ENCODE results near the gene NECAB3. TPM values are rescaled to one million over a fixed set of nuclear protein-coding genes. Genes with fewer than 3 reads are reported as not detected.

The NECAB3 gene
- total RNA-seq, 4 donors from 2014 or later, result 17.1 to 30.8 (median 23.3) TPM

GRCh38 chr20:33626190-33626589 is 48.0 kb downstream of the NECAB3 start:
- intact Hi-C loops (cut with DNase I; ENCODE audit: low total_unique reads), result no loop called here
- TF ChIP-seq POLR2A (IDR thresholded peaks at IDR 0.05), result no peak
- TF ChIP-seq CTCF (IDR thresholded peaks at IDR 0.05), result no peak
- WGBS, 2 donors, result 87 to 93% methylated on average over 4 of the region's 4 CpGs
- DNase-seq (ENCODE audit: low spot score in 2 of 2), result no peak
- no peak overlapping the region for H3K4me3 ChIP-seq (ENCODE audit: low read depth, poor library complexity, severe bottlenecking)

GRCh38 chr20:33624399-33624798 is 49.8 kb downstream of the NECAB3 start:
- DNase-seq (ENCODE audit: low spot score in 2 of 2), result no peak
- H3K4me3 ChIP-seq (ENCODE audit: low read depth, poor library complexity, severe bottlenecking), result no peak overlapping the region
- TF ChIP-seq CTCF (IDR thresholded peaks at IDR 0.05) (no peak), POLR2A (IDR thresholded peaks at IDR 0.05) (no peak)
- intact Hi-C loops (cut with DNase I; ENCODE audit: low total_unique reads), result no loop called here
- 88 to 95% methylated on average over 3 of the region's 3 CpGs for WGBS, 2 donors

GRCh38 chr20:33622705-33623365 is 51.4 kb downstream of the NECAB3 start:
- intact Hi-C loops (cut with DNase I; ENCODE audit: low total_unique reads), result no loop called here
- 92 to 98% methylated on average over 10 of the region's 10 CpGs for WGBS, 2 donors
- no peak for TF ChIP-seq CTCF (IDR thresholded peaks at IDR 0.05)
- DNase-seq (ENCODE audit: low spot score in 2 of 2), result no peak
- H3K4me3 ChIP-seq (ENCODE audit: low read depth, poor library complexity, severe bottlenecking), result no peak overlapping the region

- intact Hi-C loops (cut with DNase I; ENCODE audit: low total_unique reads), result no loop called here
- TF ChIP-seq POLR2A (IDR thresholded peaks at IDR 0.05), result no peak
- TF ChIP-seq CTCF (IDR thresholded peaks at IDR 0.05), result no peak
- H3K4me3 ChIP-seq (ENCODE audit: low read depth, poor library complexity, severe bottlenecking), result no peak overlapping the region
- WGBS, 2 donors, result 88 to 91% methylated on average over 4 of the region's 4 CpGs
- DNase-seq (ENCODE audit: low spot score in 2 of 2), result no peak
Measured at GRCh38 chr20:33621717-33622400, 52.4 kb downstream of the NECAB3 start.

- DNase-seq (ENCODE audit: low spot score in 2 of 2), result no peak
Measured at GRCh38 chr20:33612001-33612400, 62.2 kb downstream of the NECAB3 start.

More at GRCh38 chr20:33612001-33612400, 62.2 kb downstream of the NECAB3 start:
- intact Hi-C loops (cut with DNase I; ENCODE audit: low total_unique reads), result no loop called here
- H3K4me3 ChIP-seq (ENCODE audit: low read depth, poor library complexity, severe bottlenecking), result no peak overlapping the region
- TF ChIP-seq CTCF (IDR thresholded peaks at IDR 0.05) (no peak), POLR2A (IDR thresholded peaks at IDR 0.05) (no peak)
- 59 to 62% methylated on average over 4 of the region's 4 CpGs for WGBS, 2 donors
